Kidney (tissue), 14 donors: ENCODE measurements around the gene CHD1. TPM values are rescaled to one million over a fixed set of nuclear protein-coding genes. Genes with fewer than 3 reads are reported as not detected.

Experiments
- DNase-seq, 5 donors: peaks; one replicate each; pipeline ENCODE4 v3.0.0-alpha.2; 2013 to 2020
- FAIRE-seq: peaks from 2 replicates; lab custom pipeline; 2012; peaks lifted over from hg19 to GRCh38; lab: Jason Lieb, UNC
- H3K27ac ChIP-seq, 2 donors: one replicate each; pipeline ENCODE4 v1.7.0; 2013; ENCODE audit warnings: low read depth in 2 of 2, low read length in 2 of 2, inconsistent platforms in 1 of 2
- H3K27me3 ChIP-seq: one replicate; pipeline ENCODE4 v1.7.1; 2013; ENCODE audit warnings: low read length, inconsistent platforms; ENCODE audit not compliant: control insufficient read depth, insufficient read depth
- H3K36me3 ChIP-seq, 3 donors: one replicate each; pipeline versions ENCODE4 v1.7.0 to v1.7.1; 2013; ENCODE audit warnings: low read length in 3 of 3, control low read depth in 1 of 3, inconsistent platforms in 1 of 3; ENCODE audit not compliant: insufficient read depth in 3 of 3, control insufficient read depth in 2 of 3
- H3K4me1 ChIP-seq, 3 donors: one replicate each; pipeline versions ENCODE4 v1.7.0 to v1.7.1; 2013; ENCODE audit warnings: low read length in 3 of 3, inconsistent platforms in 1 of 3, low read depth in 1 of 3; ENCODE audit not compliant: control insufficient read depth in 2 of 3, insufficient read depth in 2 of 3
- H3K4me3 ChIP-seq, 3 donors: one replicate each; pipeline versions ENCODE4 v1.7.0 to v1.8.1; 2013; ENCODE audit warnings: low read length in 3 of 3, control low read depth in 1 of 3, inconsistent platforms in 1 of 3
- H3K9ac ChIP-seq, 3 donors: one replicate each; pipeline versions ENCODE4 v1.7.0 to v1.7.1; 2013; ENCODE audit warnings: low read length in 3 of 3, control low read depth in 1 of 3, inconsistent platforms in 1 of 3
- H3K9me3 ChIP-seq, 3 donors: one replicate each; pipeline versions ENCODE4 v1.7.0 to v1.7.1; 2013; ENCODE audit warnings: low read length in 3 of 3, control low read depth in 1 of 3, inconsistent platforms in 1 of 3; ENCODE audit not compliant: control insufficient read depth in 2 of 3, insufficient read depth in 1 of 3
- intact Hi-C: fragments of 100-400 bp; cut with DNase I; formaldehyde crosslinking; loops from one replicate; pipeline ENCODE4 v1.11.1; 2022
- polyA plus RNA-seq: library from polyadenylated mRNA; stranded (reverse); fragments of 350-450 nt; fragmentation: Illumina TruSeq; extraction: RNeasy Lipid Tissue Mini Kit (QIAGEN cat#74804); gene quantifications from one replicate; pipeline ENCODE4 v1.2.3, GENCODE V29; 2014; ENCODE audit warnings: low read depth, low replicate concordance; ENCODE audit not compliant: insufficient read depth
- total RNA-seq: library from RNA; stranded (reverse); fragmentation: NEBNext Ultra II Directional; extraction: Animal tissue kit (Norgen Biotek cat#: 25700); gene quantifications from one replicate; pipeline ENCODE4 v1.2.1, GENCODE V29; 2021
- TF ChIP-seq, protein P1 (sequence below): IDR thresholded peaks from 3 replicates; pipeline ENCODE4 v1.5.1; 2012; ENCODE audit warnings: mild to moderate bottlenecking, moderate library complexity, borderline replicate concordance; ENCODE audit not compliant: insufficient read depth; ENCODE audit errors: extremely low read depth
- donor health status: control.
- donor health status: control.
- donor health status: control.
- donor health status: control.
- donor health status: control.
- donor health status: DM: yes; HTN: yes; CAD: no.
- donor health status: Normal renal cell carcinoma (clear cell type).

The CHD1 gene
- total and polyA plus RNA-seq, 2 donors from 2014 or later: 7.1 to 40.4 TPM

DNA sequence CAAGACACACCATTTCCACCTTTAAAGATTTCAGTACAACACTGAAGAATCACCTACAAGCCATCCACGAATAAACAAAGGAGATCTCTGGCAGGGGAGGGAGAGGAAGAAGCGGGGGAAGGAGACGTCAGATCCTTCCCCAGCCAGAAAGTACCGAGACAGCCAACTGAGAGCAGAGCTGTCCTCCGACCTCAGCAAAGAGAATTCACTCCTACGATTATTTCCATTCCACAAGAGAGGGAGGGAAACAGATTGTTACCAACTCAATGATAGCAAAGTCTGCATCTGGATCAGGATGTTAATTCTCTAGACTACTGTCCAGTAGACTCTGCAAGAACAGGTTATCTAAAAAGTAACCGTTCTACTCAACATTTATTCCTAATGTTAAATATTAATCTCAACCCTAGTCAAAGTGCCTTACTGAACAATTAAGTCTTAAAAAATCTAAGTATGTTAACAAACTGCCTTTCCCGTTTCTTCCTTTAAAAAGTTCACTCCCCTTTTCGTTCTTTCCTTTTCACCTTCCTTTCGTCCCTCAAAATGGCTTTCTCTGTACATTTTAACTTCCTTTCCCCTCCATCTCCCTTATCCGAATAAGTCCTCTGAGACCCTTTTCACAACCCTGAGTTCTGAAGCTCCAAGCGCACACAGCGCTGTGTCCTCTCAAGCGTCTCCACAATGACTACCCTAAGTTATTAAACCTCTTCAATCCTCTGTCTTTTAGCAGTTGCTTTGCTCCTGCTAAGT lies 1.4 kb downstream of the CHD1 start:
- DNase-seq (peak in 4 of 5 donors; percentile 53 to 88 (median 70)), FAIRE-seq (no peak)
- Histone ChIP-seq H3K27ac (peak overlapping the region; percentile 99 to 100), H3K36me3 (peaks cover 0 to 13% (median 0%) of the 10 kb centered on the region in 3 donors), H3K4me1 (peaks cover 2 to 4% (median 3%) of the 10 kb centered on the region in 3 donors), H3K9ac (peak overlapping the region; percentile 52 to 94 (median 74)), H3K27me3 (no peaks in the 10 kb centered on the region), H3K4me3 (peak overlapping the region; percentile 67 to 89 (median 83)), H3K9me3 (no peaks in the 10 kb centered on the region)
- intact Hi-C loops: no loop called here
- TF ChIP-seq, protein P1, sequence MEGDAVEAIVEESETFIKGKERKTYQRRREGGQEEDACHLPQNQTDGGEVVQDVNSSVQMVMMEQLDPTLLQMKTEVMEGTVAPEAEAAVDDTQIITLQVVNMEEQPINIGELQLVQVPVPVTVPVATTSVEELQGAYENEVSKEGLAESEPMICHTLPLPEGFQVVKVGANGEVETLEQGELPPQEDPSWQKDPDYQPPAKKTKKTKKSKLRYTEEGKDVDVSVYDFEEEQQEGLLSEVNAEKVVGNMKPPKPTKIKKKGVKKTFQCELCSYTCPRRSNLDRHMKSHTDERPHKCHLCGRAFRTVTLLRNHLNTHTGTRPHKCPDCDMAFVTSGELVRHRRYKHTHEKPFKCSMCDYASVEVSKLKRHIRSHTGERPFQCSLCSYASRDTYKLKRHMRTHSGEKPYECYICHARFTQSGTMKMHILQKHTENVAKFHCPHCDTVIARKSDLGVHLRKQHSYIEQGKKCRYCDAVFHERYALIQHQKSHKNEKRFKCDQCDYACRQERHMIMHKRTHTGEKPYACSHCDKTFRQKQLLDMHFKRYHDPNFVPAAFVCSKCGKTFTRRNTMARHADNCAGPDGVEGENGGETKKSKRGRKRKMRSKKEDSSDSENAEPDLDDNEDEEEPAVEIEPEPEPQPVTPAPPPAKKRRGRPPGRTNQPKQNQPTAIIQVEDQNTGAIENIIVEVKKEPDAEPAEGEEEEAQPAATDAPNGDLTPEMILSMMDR: no peak

DNA sequence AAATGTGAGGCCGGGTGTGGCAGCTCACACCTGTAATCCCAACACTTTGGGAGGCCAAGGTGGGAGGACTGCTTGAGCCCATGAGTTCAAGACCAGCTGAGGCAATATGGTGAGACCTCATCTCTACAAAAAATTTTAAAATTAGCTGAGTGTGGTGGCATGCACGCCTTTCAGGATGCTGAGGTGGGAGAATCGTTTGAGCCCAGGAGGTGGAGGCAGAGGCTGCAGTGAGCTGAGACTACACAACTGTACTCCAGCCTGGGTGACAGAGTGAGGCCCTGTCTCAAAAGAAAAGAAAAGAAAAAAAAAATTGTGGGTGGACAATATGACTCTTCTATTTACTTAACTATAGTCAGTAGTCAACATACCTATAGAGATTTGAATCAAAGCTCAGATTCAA lies 4.8 kb downstream of the CHD1 start:
- TF ChIP-seq, protein P1: no peak
- Histone ChIP-seq H3K4me1 (peaks cover 0 to 2% (median 0%) of the 10 kb centered on the region in 3 donors), H3K9me3 (no peaks in the 10 kb centered on the region), H3K27me3 (no peaks in the 10 kb centered on the region), H3K36me3 (peaks cover 2 to 13% (median 3%) of the 10 kb centered on the region in 3 donors), H3K27ac (no peak overlapping the region), H3K4me3 (no peak overlapping the region), H3K9ac (no peak overlapping the region)
- no peak for FAIRE-seq
- intact Hi-C loops: no loop called here
- DNase-seq: no peak

DNA sequence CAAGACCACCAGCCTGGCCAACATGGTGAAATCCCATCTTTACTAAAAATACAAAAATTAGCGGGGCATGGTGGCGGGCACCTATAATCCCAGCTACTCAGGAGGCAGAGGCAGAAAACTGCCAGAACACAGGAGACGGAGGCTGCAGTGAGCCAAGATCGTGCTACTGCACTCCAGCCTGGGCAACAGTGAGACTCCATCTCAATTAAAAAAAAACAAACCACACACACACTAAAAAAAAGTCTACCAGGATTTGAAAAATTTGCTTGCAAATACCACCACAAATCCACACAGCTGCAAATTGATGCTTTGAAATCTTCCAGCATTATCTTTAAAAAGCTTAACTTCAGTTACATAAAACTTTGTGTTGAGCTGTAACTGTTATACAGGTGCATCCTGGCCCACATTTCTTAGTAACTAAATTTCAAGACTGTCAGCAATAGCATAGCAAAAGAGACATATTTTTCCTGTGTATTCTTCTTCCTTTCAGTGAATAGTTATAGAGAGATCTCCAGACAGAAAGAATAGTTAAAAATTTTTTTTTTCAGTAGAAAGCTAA lies 6.8 kb downstream of the CHD1 start:
- H3K27me3 ChIP-seq: no peaks in the 10 kb centered on the region
- no peaks in the 10 kb centered on the region for H3K9me3 ChIP-seq
- no peak overlapping the region for H3K27ac ChIP-seq
- no peak overlapping the region for H3K4me3 ChIP-seq
- no peak overlapping the region for H3K9ac ChIP-seq
- FAIRE-seq: no peak
- peaks cover 2 to 13% (median 3%) of the 10 kb centered on the region in 3 donors for H3K36me3 ChIP-seq
- intact Hi-C loops: no loop called here
- TF ChIP-seq, protein P1: no peak
- H3K4me1 ChIP-seq: peaks cover 0 to 2% (median 0%) of the 10 kb centered on the region in 3 donors
- DNase-seq: no peak
